HepG2 (cell line): Measurements from ENCODE around the gene G6PC3. TPM values are rescaled to one million over a fixed set of nuclear protein-coding genes. Genes with fewer than 3 reads are reported as not detected.

ENCODE experiments used
- FIP1L1 ChIP-seq: fragments of 200-400 bp; formaldehyde crosslinking; IDR thresholded peaks from 2 replicates; pipeline ENCODE4 v1.6.1; 2018; ENCODE audit warnings: low read depth, mild to moderate bottlenecking, low read length, moderate library complexity, borderline replicate concordance; ENCODE audit not compliant: insufficient read depth
- FLYWCH1 ChIP-seq: sonication (generic); formaldehyde crosslinking; IDR thresholded peaks from 2 replicates; pipeline ENCODE4 v1.8.1; 2023; ENCODE audit warnings: mild to moderate bottlenecking, missing genetic modification reagents
- FOXC1 ChIP-seq: sonication (generic); formaldehyde crosslinking; IDR thresholded peaks from 2 replicates; pipeline ENCODE4 v1.8.0; 2022; ENCODE audit warnings: mild to moderate bottlenecking, missing genetic modification reagents, borderline replicate concordance
- FOXO1 ChIP-seq: sonication (generic); formaldehyde crosslinking; IDR thresholded peaks from 2 replicates; pipeline ENCODE4 v1.4.0; 2020; ENCODE audit warnings: missing genetic modification reagents
- HIVEP1 ChIP-seq: sonication (generic); formaldehyde crosslinking; IDR thresholded peaks from 2 replicates; pipeline ENCODE4 v1.4.0; 2020; ENCODE audit warnings: mild to moderate bottlenecking, missing genetic modification reagents
- REXO4 ChIP-seq: sonication (generic); formaldehyde crosslinking; IDR thresholded peaks from 2 replicates; pipeline ENCODE4 v1.8.0; 2022; ENCODE audit warnings: missing genetic modification reagents, mild to moderate bottlenecking, borderline replicate concordance
- RFX5 ChIP-seq: IDR thresholded peaks from 2 replicates; pipeline ENCODE4 v1.6.1; 2011; ENCODE audit warnings: low read depth, low read length, improper control_type of control experiment
- SETDB1 ChIP-seq: sonication (generic); formaldehyde crosslinking; IDR thresholded peaks from 2 replicates; pipeline ENCODE4 v1.5.1; 2020; ENCODE audit warnings: missing genetic modification reagents, mild to moderate bottlenecking, borderline replicate concordance
- SOX13 ChIP-seq, 3 experiments: fragments of 450-650 bp in 1 of 3; sonication (generic) in 1 of 3; formaldehyde crosslinking in 1 of 3; IDR thresholded peaks in 2 of 3; conservative IDR thresholded peaks in 1 of 3; 2 replicates each; pipeline versions ENCODE4 v1.5.0 to v1.6.1; 2016 to 2020; ENCODE audit warnings: antibody characterized with exemption in 1 of 3, mild to moderate bottlenecking in 1 of 3, missing compliant biosample characterization in 1 of 3, missing genetic modification reagents in 1 of 3, moderate library complexity in 1 of 3
- TARDBP ChIP-seq: sonication (generic); formaldehyde crosslinking; IDR thresholded peaks from 2 replicates; pipeline ENCODE4 v1.8.0; 2022; ENCODE audit warnings: mild to moderate bottlenecking, missing genetic modification reagents
- TSC22D2 ChIP-seq: sonication (generic); formaldehyde crosslinking; IDR thresholded peaks from 2 replicates; pipeline ENCODE4 v1.5.1; 2020; ENCODE audit warnings: missing genetic modification reagents, mild to moderate bottlenecking, borderline replicate concordance
- ZC3H13 ChIP-seq: sonication (generic); formaldehyde crosslinking; IDR thresholded peaks from 2 replicates; pipeline ENCODE4 v1.8.1; 2023; ENCODE audit warnings: mild to moderate bottlenecking, missing genetic modification reagents, moderate library complexity
- ZFP91 ChIP-seq: sonication (generic); formaldehyde crosslinking; IDR thresholded peaks from 2 replicates; pipeline ENCODE4 v1.9.0; 2022; ENCODE audit warnings: missing genetic modification reagents, mild to moderate bottlenecking, borderline replicate concordance
- ZGPAT ChIP-seq: IDR thresholded peaks from 2 replicates; pipeline ENCODE4 v1.6.1; 2016; ENCODE audit warnings: mild to moderate bottlenecking
- ZNF142 ChIP-seq: sonication (generic); formaldehyde crosslinking; IDR thresholded peaks from 2 replicates; pipeline ENCODE4 v1.4.0; 2020; ENCODE audit warnings: missing genetic modification reagents
- ZNF18 ChIP-seq: sonication (generic); formaldehyde crosslinking; IDR thresholded peaks from 2 replicates; pipeline ENCODE4 v1.8.0; 2022; ENCODE audit warnings: mild to moderate bottlenecking, missing genetic modification reagents; ENCODE audit not compliant: insufficient replicate concordance
- ZNF543 ChIP-seq: sonication (generic); formaldehyde crosslinking; IDR thresholded peaks from 2 replicates; pipeline ENCODE4 v1.4.0; 2020; ENCODE audit warnings: mild to moderate bottlenecking, missing genetic modification reagents
- ZNF790 ChIP-seq: sonication (generic); formaldehyde crosslinking; IDR thresholded peaks from 2 replicates; pipeline ENCODE4 v1.8.0; 2022; ENCODE audit warnings: missing genetic modification reagents, mild to moderate bottlenecking, borderline replicate concordance
- ZSCAN20 ChIP-seq: sonication (generic); formaldehyde crosslinking; IDR thresholded peaks from 2 replicates; pipeline ENCODE4 v1.4.0; 2020; ENCODE audit warnings: missing genetic modification reagents, mild to moderate bottlenecking, borderline replicate concordance
- polyA plus RNA-seq, 8 experiments: library from polyadenylated mRNA; depleted of rRNA in 3 of 8; stranded (reverse) in 7 of 8; unstranded in 1 of 8; fragments of >200 nt; fragmentation: Illumina TruSeq in 4 of 8; extraction: Trizol in 4 of 8; gene quantifications; 2 replicates each; pipeline versions ENCODE4 v1.2.1 to v1.2.3, GENCODE V29; 2011 to 2016; ENCODE audit warnings: low read depth in 4 of 8, missing spikeins in 1 of 8, mixed read lengths in 1 of 8; ENCODE audit not compliant: insufficient read depth in 1 of 8
- total RNA-seq, 5 experiments: library from RNA; depleted of rRNA; stranded (reverse); fragments of >200 nt; fragmentation: Illumina TruSeq; extraction: Trizol; gene quantifications; 2 replicates each; pipeline ENCODE4 v1.2.3, GENCODE V29; 2016; ENCODE audit warnings: low read depth in 1 of 5

The G6PC3 gene
- total and polyA plus RNA-seq, 2 of the 13 experiments (the other 11 are each of a cell fraction or from before 2014, with no cell fraction given): 38.5 to 75.8 TPM

- peak; percentile 97; the same call in 1 of the 2 replicates for TF ChIP-seq ZFP91 (CRISPR knock-in tag)
- TF ChIP-seq SETDB1 (CRISPR knock-in tag): no peak
- no peak for TF ChIP-seq TSC22D2 (CRISPR knock-in tag)
- 0 out of 2 replicates have a peak, but pooled peaks have one; percentile 2 for TF ChIP-seq ZNF790
- 0 out of 2 replicates have a peak, but pooled peaks have one; percentile 20 for TF ChIP-seq ZNF543 (CRISPR knock-in tag)
- TF ChIP-seq SOX13 (IDR thresholded peaks at IDR 0.05): no peak
- TF ChIP-seq SOX13 (CRISPR knock-in tag; conservative IDR thresholded peaks at IDR 0.05 in 1 of 2, IDR thresholded peaks at IDR 0.05 in 1 of 2): peak in 1 of 2 experiments; percentile 3; a peak in 1 of 4 replicates
- no peak for TF ChIP-seq ZNF142 (CRISPR knock-in tag)
- no peak for TF ChIP-seq FLYWCH1 (CRISPR knock-in tag)
- TF ChIP-seq ZNF18: peak; percentile 54
- no peak for TF ChIP-seq RFX5
- TF ChIP-seq FIP1L1: no peak
- TF ChIP-seq REXO4 (CRISPR knock-in tag): no peak
- peak; percentile 16; the same call in 1 of the 2 replicates for TF ChIP-seq ZSCAN20 (CRISPR knock-in tag)
- no peak for TF ChIP-seq FOXO1
- no peak for TF ChIP-seq FOXC1
- peak; percentile 25; the same call in 1 of the 2 replicates for TF ChIP-seq HIVEP1 (CRISPR knock-in tag)
- peak; percentile 37; the same call in 1 of the 2 replicates for TF ChIP-seq ZC3H13 (CRISPR knock-in tag)
- no peak for TF ChIP-seq TARDBP (CRISPR knock-in tag)
- peak; percentile 30 for TF ChIP-seq ZGPAT (CRISPR knock-in tag)
Observed at GRCh38 chr17:44124118-44124438, 53.5 kb downstream of the G6PC3 start (continued).
